HG03354 (cell line): ENCODE data around the gene EPHA7.

ENCODE experiments used
- ATAC-seq: cut with Tn5 transposase; IDR thresholded peaks from one replicate; pipeline ENCODE4 v1.9.1; 2021; ENCODE audit warnings: mild to moderate bottlenecking; ENCODE audit not compliant: unreplicated experiment, poor library complexity, severe bottlenecking

Gene EPHA7

GRCh38 chr6:93272211-93272610 is 147.1 kb downstream of the EPHA7 start:
- ATAC-seq: no peak

DNA sequence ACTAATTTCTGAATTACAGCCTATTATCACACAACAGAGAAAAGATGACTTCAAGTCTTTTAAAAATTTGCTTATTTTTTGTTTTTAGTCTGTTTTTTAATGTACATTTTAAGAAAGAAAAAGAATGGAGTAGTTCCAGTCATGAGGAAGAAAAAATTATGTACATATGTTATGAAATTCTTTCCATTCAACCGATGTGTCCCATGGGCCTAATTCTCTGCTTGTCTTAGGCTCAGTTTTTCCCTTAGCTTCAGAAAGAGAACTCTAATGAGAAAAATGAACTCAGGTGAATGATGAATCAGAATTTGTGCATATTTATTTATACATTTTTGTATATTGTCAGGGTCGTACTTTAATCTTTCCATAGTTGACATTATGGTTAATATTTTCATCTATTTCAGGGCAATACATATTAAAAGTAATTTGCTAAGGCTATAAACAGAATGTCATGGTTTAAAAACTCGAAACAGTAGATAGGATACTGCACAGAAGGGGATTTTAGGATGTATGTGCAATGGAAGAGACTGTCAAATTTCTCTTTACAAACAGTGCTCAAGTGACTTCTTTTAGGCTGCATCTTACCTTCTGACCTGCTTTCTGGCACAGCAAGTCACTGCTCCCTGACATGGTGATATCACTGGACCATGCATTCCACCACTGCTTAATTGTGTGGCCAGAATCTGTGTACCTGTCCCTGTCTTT is 153.1 kb downstream of the EPHA7 start:
- ATAC-seq: no peak

DNA sequence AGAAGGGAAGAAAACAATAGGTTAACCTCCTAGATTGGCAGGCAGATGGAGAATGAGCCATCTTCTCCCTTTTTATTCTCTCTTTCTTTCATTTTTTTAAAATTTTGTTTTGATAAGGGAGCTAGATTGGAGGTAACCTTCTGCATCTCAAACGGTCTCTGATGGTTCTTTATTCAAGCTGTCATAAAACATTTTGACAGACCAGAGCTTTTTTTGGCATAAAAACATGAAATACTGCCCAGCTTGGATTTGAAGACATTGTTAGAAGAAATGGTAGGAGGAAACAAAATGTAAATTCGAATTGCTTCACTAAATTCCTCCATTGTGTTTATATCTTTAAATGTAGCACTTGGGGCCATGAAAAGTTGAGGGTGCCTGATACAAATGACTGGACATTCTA is 158.5 kb downstream of the EPHA7 start:
- no peak for ATAC-seq

GRCh38 chr6:93259332-93259731 is 160.0 kb downstream of the EPHA7 start:
- ATAC-seq: no peak

DNA sequence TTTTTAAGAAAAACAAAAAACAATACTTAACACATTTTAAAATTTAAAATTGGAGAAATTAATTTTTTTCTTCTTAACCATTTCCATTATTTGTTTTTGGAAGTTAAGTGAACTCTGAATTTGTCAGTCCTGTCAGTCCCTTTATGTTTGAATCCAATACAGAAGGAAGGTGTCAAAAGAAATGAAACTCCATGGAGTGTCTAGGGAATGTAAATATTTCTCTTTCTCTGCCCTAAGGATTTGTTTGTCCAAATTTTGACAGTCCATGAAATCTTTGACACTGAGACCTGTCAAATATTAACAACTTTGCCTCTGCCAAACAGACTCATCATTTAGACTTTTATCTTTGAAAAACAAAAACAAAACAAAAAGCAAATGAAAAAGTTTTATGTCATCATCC is 166.4 kb downstream of the EPHA7 start:
- ATAC-seq: no peak

- no peak for ATAC-seq
Observed at GRCh38 chr6:93248631-93249030, 170.7 kb downstream of the EPHA7 start.

DNA sequence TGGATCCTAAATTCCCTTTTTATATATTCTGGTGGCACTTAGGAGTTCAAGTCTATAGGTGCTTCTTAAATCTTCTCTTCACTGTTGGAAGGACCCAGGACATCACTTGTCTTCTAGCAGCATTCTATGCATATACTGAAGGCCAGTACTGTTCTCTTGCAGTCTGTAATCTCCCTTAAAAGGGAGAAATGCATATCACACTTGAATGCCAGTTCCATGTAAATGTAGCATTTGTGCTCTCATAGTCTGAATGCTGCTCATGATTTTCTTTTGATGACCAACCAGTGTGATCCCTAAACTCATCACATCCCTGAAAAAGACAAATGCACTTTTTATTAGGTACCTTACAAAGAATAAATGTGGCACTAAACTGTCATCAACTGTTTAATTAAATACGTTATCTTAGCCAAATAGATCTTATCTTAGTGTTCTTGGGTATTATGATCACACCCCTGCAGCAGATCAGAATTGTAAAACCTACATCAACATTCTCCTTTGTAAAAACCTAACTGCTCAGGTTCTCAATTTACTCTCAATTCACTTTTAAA is 176.1 kb downstream of the EPHA7 start:
- ATAC-seq: no peak

- ATAC-seq: no peak
Observed at GRCh38 chr6:93242049-93242448, 177.3 kb downstream of the EPHA7 start.

DNA sequence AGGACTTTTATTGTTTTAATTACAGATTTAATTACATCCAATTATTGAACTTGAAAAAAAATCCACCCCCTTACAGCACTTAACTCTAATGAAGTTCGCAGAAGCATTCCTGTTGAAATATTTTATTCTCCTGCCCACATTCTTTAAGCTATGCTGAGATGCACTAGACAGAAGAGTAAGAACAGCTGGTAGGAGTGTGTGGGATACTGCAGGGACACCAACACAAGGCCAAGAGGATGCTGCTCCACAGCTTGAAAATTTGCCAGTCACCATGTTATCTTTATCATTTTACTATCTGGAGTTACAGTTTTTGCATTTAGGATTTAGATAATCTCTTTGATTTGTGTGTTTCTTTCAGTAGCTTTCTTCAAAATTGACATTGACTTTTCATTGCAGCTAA is 180.7 kb downstream of the EPHA7 start:
- no peak for ATAC-seq

- ATAC-seq: no peak
Observed at GRCh38 chr6:93235775-93236174, 183.6 kb downstream of the EPHA7 start.

DNA sequence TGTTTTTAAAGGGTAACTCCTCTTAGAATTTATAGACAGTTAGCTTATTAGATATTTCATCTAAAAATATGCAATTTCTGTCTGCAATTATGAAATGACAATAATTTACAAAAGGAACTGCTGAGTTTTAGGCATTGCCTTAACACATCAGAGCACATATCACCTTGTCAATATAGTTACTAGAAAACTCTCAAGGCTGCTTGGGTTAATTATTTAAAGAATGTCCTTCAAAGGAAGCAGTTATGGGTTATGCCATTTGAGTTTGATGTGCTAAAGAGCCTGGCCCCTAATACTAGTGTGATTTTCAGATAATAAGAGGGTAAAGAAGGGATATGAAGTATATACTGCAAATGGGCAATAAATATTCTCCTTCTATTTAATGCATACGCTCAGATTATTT is 192.5 kb downstream of the EPHA7 start:
- no peak for ATAC-seq

- no peak for ATAC-seq
Observed at GRCh38 chr6:93222071-93222851, 197.1 kb downstream of the EPHA7 start.

DNA sequence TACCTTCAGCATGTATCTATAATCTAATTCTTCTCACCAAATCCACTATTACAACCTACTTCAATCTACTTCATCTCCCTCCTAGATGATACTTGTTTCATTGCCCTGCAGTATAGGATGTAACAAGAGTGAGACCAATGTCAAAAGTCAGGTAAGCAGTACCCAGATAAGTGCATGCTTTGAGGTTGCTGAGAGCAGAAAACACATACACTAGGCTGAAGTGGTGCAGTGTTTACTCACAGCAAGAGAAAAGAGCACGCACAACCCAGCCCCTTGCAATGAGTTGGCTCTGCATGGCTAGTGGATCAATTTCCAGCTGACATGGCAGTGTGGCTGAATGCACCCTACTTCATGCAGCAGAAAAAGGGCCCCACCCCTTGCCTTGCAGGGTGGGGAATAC is 199.9 kb downstream of the EPHA7 start:
- no peak for ATAC-seq

DNA sequence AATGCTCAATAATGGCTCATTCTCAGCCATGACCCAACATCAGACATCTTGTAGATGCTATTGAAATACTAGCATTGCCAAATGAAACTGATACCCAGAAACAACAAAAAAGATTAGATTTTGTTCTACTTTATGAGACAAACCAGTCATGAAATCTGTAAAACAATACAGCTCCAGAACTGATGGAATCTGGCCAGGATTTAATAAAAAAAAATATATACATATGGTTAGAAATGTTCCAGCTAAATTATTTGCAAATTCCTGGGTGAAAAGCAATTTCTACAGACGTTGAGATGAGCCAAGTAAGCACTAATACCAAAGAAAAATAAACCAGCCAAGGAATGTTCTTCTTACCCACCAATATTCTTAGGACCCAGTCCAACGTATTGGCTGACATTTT is 201.3 kb downstream of the EPHA7 start:
- no peak for ATAC-seq

GRCh38 chr6:93213028-93213427 is 206.3 kb downstream of the EPHA7 start:
- ATAC-seq: no peak

DNA sequence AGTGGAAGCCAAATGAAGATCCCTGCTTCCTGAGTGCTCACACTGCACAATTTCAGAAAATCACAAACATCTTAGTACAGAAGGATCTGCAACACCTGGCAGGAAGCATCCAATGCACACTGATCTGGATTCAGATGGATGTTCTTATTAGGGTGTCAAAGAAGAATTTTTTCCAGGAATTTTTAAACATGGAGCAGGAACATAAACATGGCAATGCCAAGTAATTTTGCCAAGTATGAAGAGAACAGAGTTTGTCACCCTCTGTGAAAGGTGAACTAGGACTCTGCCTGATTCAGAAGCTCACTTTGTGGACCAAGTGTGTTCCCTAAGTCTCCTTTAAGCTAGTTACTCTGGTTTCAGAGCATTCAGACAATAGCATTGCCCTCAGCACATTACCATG is 208.5 kb downstream of the EPHA7 start:
- ATAC-seq: no peak

DNA sequence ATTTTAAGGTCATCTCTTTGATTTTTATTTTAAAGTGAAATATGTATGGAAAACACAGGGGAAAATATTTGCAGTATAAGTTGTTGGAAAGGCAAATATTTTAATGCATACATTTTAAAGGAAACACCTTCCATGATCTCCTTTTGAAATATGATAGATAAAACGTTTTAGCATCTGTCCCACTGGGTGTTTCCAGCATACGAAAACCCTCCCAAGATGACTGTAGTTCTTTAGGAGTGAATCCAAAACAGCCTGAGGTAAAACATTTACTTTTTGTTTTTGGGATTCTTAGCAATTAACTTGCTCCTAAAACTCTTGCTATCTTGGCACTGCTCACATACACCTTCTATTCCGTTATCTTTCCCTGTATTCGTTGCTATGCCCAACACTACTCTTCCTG is 210.0 kb downstream of the EPHA7 start:
- ATAC-seq: no peak

GRCh38 chr6:93196406-93196970 is 222.9 kb downstream of the EPHA7 start:
- no peak for ATAC-seq

DNA sequence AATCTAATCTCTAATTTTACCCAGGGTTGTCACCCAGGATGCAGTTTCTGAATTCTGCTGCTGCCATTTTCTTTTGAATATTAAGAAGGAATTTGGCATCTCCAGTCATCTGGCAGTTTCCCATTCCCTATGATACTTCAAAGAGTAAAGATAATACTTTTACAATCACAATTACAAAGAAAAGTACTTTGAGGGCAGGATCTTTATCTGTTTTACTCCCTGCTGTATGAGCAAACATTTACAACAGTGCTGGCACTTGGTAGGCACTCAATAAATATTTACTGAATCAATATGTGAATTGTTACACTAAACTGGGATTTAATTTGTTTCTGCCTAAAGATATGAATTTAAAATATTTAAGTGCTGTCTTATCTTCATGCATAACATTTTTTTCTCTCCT is 224.9 kb downstream of the EPHA7 start:
- ATAC-seq: no peak

GRCh38 chr6:93193868-93194267 is 225.5 kb downstream of the EPHA7 start:
- ATAC-seq: no peak
